PC-9 (cell line): ENCODE results near the gene VWA5B2. TPM values are rescaled to one million over a fixed set of nuclear protein-coding genes. Genes with fewer than 3 reads are reported as not detected.

Experiments used
- BruUV-seq: library from RNA; stranded (reverse); fragments of 400-500 nt; replicated peaks from 2 replicates; lab custom pipeline; 2021; lab: Mats Ljungman, UMichigan
- CTCF ChIA-PET: fragments of 300-600 bp; sonication (Branson Sonifier 250); formaldehyde crosslinking; loops from one replicate; lab custom pipeline; 2022; ENCODE audit warnings: antibody characterized with exemption; lab: Charles Lee
- POLR2A ChIA-PET: fragments of 300-600 bp; sonication (Branson Sonifier 250); formaldehyde crosslinking; loops from one replicate; lab custom pipeline; 2022; ENCODE audit warnings: antibody characterized with exemption; ENCODE audit not compliant: unreplicated experiment; lab: Charles Lee
- DNase-seq, 2 experiments: peaks; one replicate each; pipeline versions ENCODE4 v3.0.0 to v3.0.0-alpha.2; 2015 to 2022; ENCODE audit warnings: mixed read lengths in 1 of 2
- H2AFZ ChIP-seq: fragments of 200-600 bp; sonication (generic); 2 replicates; pipeline ENCODE4 v1.8.1; 2017; ENCODE audit warnings: antibody characterized with exemption
- H3F3A ChIP-seq: fragments of 200-600 bp; sonication (generic); 2 replicates; pipeline ENCODE4 v1.8.1; 2017; ENCODE audit warnings: antibody characterized with exemption, mild to moderate bottlenecking, low read depth; ENCODE audit not compliant: insufficient read depth
- H3K27ac ChIP-seq: fragments of 200-600 bp; sonication (generic); 2 replicates; pipeline ENCODE4 v1.6.1; 2016; ENCODE audit warnings: mixed run types
- H3K27me3 ChIP-seq: fragments of 200-600 bp; sonication (generic); 2 replicates; pipeline ENCODE4 v1.6.1; 2016; ENCODE audit warnings: low read depth, mixed run types; ENCODE audit not compliant: insufficient read depth
- H3K36me3 ChIP-seq: fragments of 200-600 bp; sonication (generic); 2 replicates; pipeline ENCODE4 v1.6.1; 2016; ENCODE audit warnings: low read depth, mixed run types
- H3K4me1 ChIP-seq: fragments of 200-600 bp; sonication (generic); replicated peaks from 2 replicates; pipeline ENCODE4 v1.6.1; 2016; ENCODE audit warnings: mixed run types; ENCODE audit not compliant: insufficient read depth
- H3K4me2 ChIP-seq: fragments of 200-600 bp; sonication (generic); 2 replicates; pipeline ENCODE4 v1.6.1; 2017; ENCODE audit warnings: mixed run types
- H3K4me3 ChIP-seq: fragments of 200-600 bp; sonication (generic); 2 replicates; pipeline ENCODE4 v1.6.1; 2016; ENCODE audit warnings: mixed run types
- H3K79me2 ChIP-seq: fragments of 200-600 bp; sonication (generic); 2 replicates; pipeline ENCODE4 v1.6.1; 2017; ENCODE audit warnings: low read depth, mixed run types
- H3K9me2 ChIP-seq: fragments of 200-600 bp; sonication (generic); 2 replicates; pipeline ENCODE4 v1.8.1; 2017; ENCODE audit warnings: mild to moderate bottlenecking; ENCODE audit not compliant: insufficient read depth
- H3K9me3 ChIP-seq: fragments of 200-600 bp; sonication (generic); 2 replicates; pipeline ENCODE4 v1.8.1; 2016; ENCODE audit warnings: low read depth; ENCODE audit not compliant: insufficient read depth
- H4K20me1 ChIP-seq: fragments of 200-600 bp; sonication (generic); 2 replicates; pipeline ENCODE4 v1.8.1; 2017; ENCODE audit not compliant: insufficient read depth
- CTCF ChIP-seq: fragments of 200-600 bp; sonication (generic); conservative IDR thresholded peaks from 2 replicates; pipeline ENCODE4 v1.6.1; 2017; ENCODE audit warnings: mixed run types, antibody characterized with exemption, mild to moderate bottlenecking, moderate library complexity
- EZH2 ChIP-seq: fragments of 200-600 bp; sonication (generic); IDR thresholded peaks from 2 replicates; pipeline ENCODE4 v1.8.0; 2017; ENCODE audit warnings: antibody characterized with exemption, low read depth
- intact Hi-C: fragments of 100-400 bp; cut with micrococcal nuclease; formaldehyde crosslinking; loops from one replicate; pipeline ENCODE4 v1.10.0; 2022; ENCODE audit not compliant: unreplicated experiment
- microRNA-seq: library from miRNA; unstranded; fragments of <30 nt; microRNA quantifications from one replicate; pipeline ENCODE4 v1.2.0, GENCODE V29; 2021; ENCODE audit warnings: borderline number of aligned reads, borderline replicate concordance
- total RNA-seq: library from RNA; stranded (reverse); gene quantifications from 2 replicates; pipeline ENCODE4 v1.2.3, GENCODE V29; 2021

Gene VWA5B2
- total RNA-seq, 1 experiment from 2014 or later: 0.76 TPM

GRCh38 chr3:184291044-184291737, 61.8 kb downstream of the VWA5B2 start:
- H3K79me2 ChIP-seq: no peaks in the 10 kb centered on the region
- POLR2A ChIA-PET: no interaction called here
- no peaks in the 10 kb centered on the region; the same call in 1 of the 2 replicates for H3K27me3 ChIP-seq

More at GRCh38 chr3:184291044-184291737, 61.8 kb downstream of the VWA5B2 start:
- no peaks in the 10 kb centered on the region for H3K9me2 ChIP-seq
- CTCF ChIA-PET: interaction anchor here (0.6 kb wide), 2 partner anchors 30 to 407 kb away, joined by 3 to 14 read pairs; partner anchors contain the start of gene PARL
- H3K4me3 ChIP-seq: no peak overlapping the region
- H3K36me3 ChIP-seq: no peaks in the 10 kb centered on the region
- H2AFZ ChIP-seq: no peak overlapping the region
- no peaks in the 10 kb centered on the region for H3K4me1 ChIP-seq
- TF ChIP-seq CTCF: no peak
- no peak for TF ChIP-seq EZH2
- H3K9me3 ChIP-seq: no peaks in the 10 kb centered on the region
- BruUV-seq: no TSS peak
- H3K27ac ChIP-seq: no peak overlapping the region
- no peaks in the 10 kb centered on the region for H4K20me1 ChIP-seq
- H3F3A ChIP-seq: no peaks in the 10 kb centered on the region
- intact Hi-C loops: no loop called here
- H3K4me2 ChIP-seq: no peak overlapping the region
- DNase-seq: no peak

Small RNA genes lying within 50 kb of the gene (microRNA-seq; reads per million reads assigned to microRNA genes)
- gene MIR1224: 4.0 reads per million

Other genes with a start within 250 kb of the VWA5B2 start
- 133 and 151 TPM in 2 replicates for gene ABCC5, start 211.7 kb upstream of the VWA5B2 start, total RNA-seq
- gene HTR3D, start 197.8 kb upstream of the VWA5B2 start, total RNA-seq: not detected in 2 replicates
- gene HTR3C, start 176.5 kb upstream of the VWA5B2 start, total RNA-seq: not detected in 2 replicates
- gene HTR3E, start 132.5 kb upstream of the VWA5B2 start, total RNA-seq: not detected in 2 replicates
- 45.7 and 54.1 TPM in 2 replicates for gene EIF2B5, start 94.2 kb upstream of the VWA5B2 start, total RNA-seq
- 101 and 108 TPM in 2 replicates for gene DVL3, start 74.2 kb upstream of the VWA5B2 start, total RNA-seq
- gene AP2M1, start 54.7 kb upstream of the VWA5B2 start, total RNA-seq: 586 and 606 TPM in 2 replicates
- gene ABCF3, start 43.4 kb upstream of the VWA5B2 start, total RNA-seq: 98.8 and 137 TPM in 2 replicates
- gene ALG3, start 19.4 kb downstream of the VWA5B2 start, total RNA-seq: 81.1 and 95.1 TPM in 2 replicates
- 11.7 and 12.1 TPM in 2 replicates for gene EEF1AKMT4, start 20.1 kb downstream of the VWA5B2 start, total RNA-seq
- 2.2 and 2.6 TPM in 2 replicates for gene CAMK2N2, start 32.0 kb downstream of the VWA5B2 start, total RNA-seq
- not detected in 2 replicates for gene ECE2, start 46.4 kb downstream of the VWA5B2 start, total RNA-seq
- gene PSMD2, start 69.7 kb downstream of the VWA5B2 start, total RNA-seq: 521 and 788 TPM in 2 replicates
- 657 and 721 TPM in 2 replicates for gene EIF4G1, start 85.0 kb downstream of the VWA5B2 start, total RNA-seq
- gene FAM131A, start 108.0 kb downstream of the VWA5B2 start, total RNA-seq: 25.5 and 28.2 TPM in 2 replicates
- 27.1 and 33.0 TPM in 2 replicates for gene CLCN2, start 132.0 kb downstream of the VWA5B2 start, total RNA-seq
- gene POLR2H, start 132.1 kb downstream of the VWA5B2 start, total RNA-seq: 153 and 167 TPM in 2 replicates
- not detected in 2 replicates for gene THPO, start 148.6 kb downstream of the VWA5B2 start, total RNA-seq
- gene CHRD, start 150.5 kb downstream of the VWA5B2 start, total RNA-seq: not detected in 2 replicates